Measurements from ENCODE around the gene EPB42.

- no peak for TF ChIP-seq CTCF (conservative IDR thresholded peaks at IDR 0.05; ENCODE audit: low read depth, low read length)
- no peak for TF ChIP-seq RAD21 (IDR thresholded peaks at IDR 0.05; ENCODE audit: low read length)
- no peak for TF ChIP-seq RFX5 (IDR thresholded peaks at IDR 0.05; ENCODE audit: low read depth, low read length)
- TF ChIP-seq ELK1 (IDR thresholded peaks at IDR 0.05; ENCODE audit: borderline replicate concordance, low read depth, low read length) = no peak
- no peak for TF ChIP-seq POLR2A (IDR thresholded peaks at IDR 0.05; ENCODE audit: low read depth, low read length)
Measured at GRCh38 chr15:43232289-43232874, 11.6 kb upstream of the EPB42 start.

Data from IMR-90 (cell line).